Right lung (tissue), 5 donors: ENCODE results near the gene GC. TPM values are rescaled to one million over a fixed set of nuclear protein-coding genes. Genes with fewer than 3 reads are reported as not detected.
"Not testable (repeated sequence)": the region's sequence is repeated elsewhere in the genome, so short reads cannot be mapped to it uniquely, and the experiment has no call there.

Experiments
- DNase-seq, 2 donors: peaks; one replicate each; pipeline ENCODE4 v3.0.0-alpha.2; 2013
- polyA plus RNA-seq, 5 donors: library from polyadenylated mRNA; unstranded; fragments of 120-200 nt; gene quantifications; one replicate each; pipeline versions ENCODE4 v1.2.1 to v1.2.3, GENCODE V29; 2013; ENCODE audit warnings: inconsistent platforms in 1 of 5, low replicate concordance in 1 of 5; ENCODE audit not compliant: insufficient read length in 5 of 5, insufficient read depth in 1 of 5

The GC gene
- polyA plus RNA-seq, 5 donors, result 10.1 TPM; not detected in 4

GRCh38 chr4:71768123-71768522, 15.8 kb downstream of the GC start:
- no peak for DNase-seq

- no peak for DNase-seq
Observed at GRCh38 chr4:71765821-71766383, 18.0 kb downstream of the GC start.

GRCh38 chr4:71765350-71765749, 18.5 kb downstream of the GC start:
- DNase-seq, result no peak

GRCh38 chr4:71752383-71753042, 31.4 kb downstream of the GC start:
- no peak for DNase-seq

- DNase-seq, result no peak
Observed at GRCh38 chr4:71749008-71749594, 34.8 kb downstream of the GC start.

GRCh38 chr4:71746379-71746778, 37.5 kb downstream of the GC start:
- DNase-seq, result no peak

GRCh38 chr4:71738782-71739181, 45.1 kb downstream of the GC start:
- DNase-seq, result not testable (repeated sequence)

- DNase-seq, result peak in 1 of 2 donors; percentile 8
Observed at GRCh38 chr4:71732706-71733105, 51.2 kb downstream of the GC start.

- DNase-seq, result no peak
Observed at GRCh38 chr4:71732066-71732465, 51.8 kb downstream of the GC start.

GRCh38 chr4:71729856-71730255, 54.0 kb downstream of the GC start:
- DNase-seq, result no peak

GRCh38 chr4:71713611-71714203, 70.2 kb downstream of the GC start:
- peak; percentile 43 to 55 for DNase-seq

- DNase-seq, result no peak
Observed at GRCh38 chr4:71711985-71712348, 71.9 kb downstream of the GC start.

GRCh38 chr4:71711044-71711984, 72.6 kb downstream of the GC start:
- DNase-seq, result no peak

- no peak for DNase-seq
Observed at GRCh38 chr4:71709961-71710360, 73.9 kb downstream of the GC start.

GRCh38 chr4:71698141-71698540, 85.7 kb downstream of the GC start:
- no peak for DNase-seq

- no peak for DNase-seq
Observed at GRCh38 chr4:71697031-71697430, 86.8 kb downstream of the GC start.

- no peak for DNase-seq
Observed at GRCh38 chr4:71694961-71695360, 88.9 kb downstream of the GC start.

- DNase-seq, result no peak
Observed at GRCh38 chr4:71692963-71693362, 90.9 kb downstream of the GC start.

- no peak for DNase-seq
Observed at GRCh38 chr4:71692198-71692597, 91.7 kb downstream of the GC start.
